Activated CD4-positive, alpha-beta T cell treated with anti-CD3 and anti-CD28 coated beads, Interleukin-2, Interleukin-4, amounts not matched to agents 100 ng/mL and 50 ng/mL, durations not matched to agents 16 hours and 8 hours (primary cell): ENCODE results near the gene ECEL1.
"Not testable (repeated sequence)": the region's sequence is repeated elsewhere in the genome, so short reads cannot be mapped to it uniquely, and the experiment has no call there.

Experiments used
- DNase-seq: peaks from one replicate; pipeline ENCODE4 v3.0.0-alpha.2; 2020; ENCODE audit warnings: low spot score

ECEL1 gene

GRCh38 chr2:232487385-232488096 lies at the start of gene ECEL1:
Gene ECEL1, minus strand, starts transcription at chr2:232487834. Its CDS starts 1,181 bp downstream, at chr2:232486653.
- no peak for DNase-seq

DNA sequence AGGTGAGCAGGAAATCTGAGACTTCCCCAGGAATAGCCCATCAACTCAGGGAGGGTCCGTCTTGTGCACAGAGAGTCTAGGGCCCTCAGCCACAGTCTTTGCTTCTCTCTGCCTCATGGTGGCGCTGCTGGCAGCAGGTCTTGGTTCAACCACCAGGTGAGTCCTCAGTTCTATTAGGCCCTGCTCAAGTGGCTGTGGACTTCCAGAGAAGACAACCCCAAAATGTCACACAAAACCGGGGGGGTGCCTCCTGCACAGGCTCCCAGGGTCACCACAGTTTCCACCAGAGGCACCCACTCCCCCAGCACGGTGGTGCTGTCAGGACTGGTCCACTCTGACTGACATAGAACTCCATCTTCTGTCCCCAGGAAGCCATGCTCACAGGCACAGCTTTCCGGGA lies 49.4 kb upstream of the ECEL1 start:
- no peak for DNase-seq

GRCh38 chr2:232535761-232536530 lies 48.3 kb upstream of the ECEL1 start:
- DNase-seq: no peak

DNA sequence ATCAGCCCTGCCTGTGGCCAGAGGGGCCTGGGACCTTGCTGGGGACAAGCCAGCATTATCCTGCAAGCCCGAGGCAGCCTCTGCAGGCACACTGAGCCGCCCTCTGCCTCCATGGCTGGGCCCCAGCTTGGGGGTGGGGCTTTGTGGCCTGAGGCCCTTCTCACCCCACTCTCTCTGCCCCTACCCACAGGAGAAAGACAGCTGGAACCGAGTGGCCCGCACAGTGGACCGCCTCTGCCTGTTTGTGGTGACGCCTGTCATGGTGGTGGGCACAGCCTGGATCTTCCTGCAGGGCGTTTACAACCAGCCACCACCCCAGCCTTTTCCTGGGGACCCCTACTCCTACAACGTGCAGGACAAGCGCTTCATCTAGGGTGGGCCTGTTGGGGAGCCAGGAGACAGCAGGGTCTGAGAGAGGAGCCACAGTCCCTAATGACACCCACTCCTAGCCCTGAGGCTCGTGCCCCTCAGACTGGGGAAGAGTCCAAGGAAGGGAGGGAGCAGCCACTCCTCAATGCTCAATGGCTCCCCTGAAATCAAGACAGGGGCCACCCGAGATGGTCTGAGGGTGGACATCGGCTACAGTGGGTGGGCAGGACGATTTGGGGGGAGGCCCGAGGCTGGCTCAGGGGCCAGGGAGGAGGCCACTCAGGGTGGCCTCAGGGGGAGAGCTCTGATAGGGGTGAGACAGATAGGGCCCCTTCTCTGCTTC lies 47.5 kb upstream of the ECEL1 start:
- no peak for DNase-seq

- DNase-seq: no peak
Observed at GRCh38 chr2:232533944-232534710, 46.5 kb upstream of the ECEL1 start.

- DNase-seq: not testable (repeated sequence)
Observed at GRCh38 chr2:232532821-232533220, 45.2 kb upstream of the ECEL1 start.

DNA sequence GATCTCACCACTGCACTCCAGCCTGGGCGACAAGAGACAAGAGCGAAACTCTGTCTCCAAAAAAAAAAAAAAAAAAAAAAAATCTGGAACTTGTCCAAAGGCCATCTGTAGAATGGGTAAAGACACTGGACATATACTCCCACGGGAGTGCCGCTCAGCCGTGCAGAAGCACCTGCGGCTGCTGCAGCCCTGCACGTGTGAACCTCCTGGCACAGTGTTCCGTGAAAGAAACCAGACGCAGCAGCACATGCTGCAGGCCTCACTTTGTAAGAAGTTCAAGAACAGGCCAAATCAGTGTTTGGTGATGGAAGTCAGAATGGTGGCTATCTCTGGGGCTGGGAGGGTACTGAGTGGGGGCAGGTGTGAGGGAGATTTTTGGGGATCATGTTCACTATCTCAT lies 44.8 kb upstream of the ECEL1 start:
- no peak for DNase-seq

DNA sequence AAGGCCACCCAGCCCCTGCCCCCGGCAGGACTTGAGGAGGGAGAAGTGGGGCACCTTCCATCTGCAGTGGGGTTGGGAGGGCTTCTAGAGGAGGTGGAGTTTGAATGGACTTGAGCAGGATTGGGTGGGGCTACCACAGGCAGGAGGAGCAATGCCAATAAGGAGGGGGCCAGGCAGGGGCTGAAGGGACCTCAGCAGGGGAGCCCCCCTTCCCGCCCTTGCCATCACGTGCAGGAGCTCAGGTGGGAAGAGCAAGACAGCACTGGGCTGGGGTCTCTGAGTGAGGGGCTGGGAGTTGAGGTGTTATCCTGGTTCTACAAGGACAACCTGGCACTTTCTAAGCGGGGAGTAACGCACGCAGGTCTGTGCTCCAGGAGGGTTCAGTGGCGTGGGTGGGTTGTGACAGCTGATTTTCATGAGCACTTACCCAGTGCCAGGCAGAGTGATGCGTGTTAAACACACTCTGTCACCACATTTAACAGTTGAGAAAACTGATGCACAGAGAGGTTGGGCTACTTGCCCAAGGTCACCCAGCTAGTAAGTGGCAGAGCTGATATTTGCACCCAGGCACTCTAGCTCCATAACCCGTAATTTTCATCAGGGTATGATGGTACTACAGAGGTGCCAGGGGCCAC lies 43.1 kb upstream of the ECEL1 start:
- no peak for DNase-seq

GRCh38 chr2:232529806-232530547 lies 42.3 kb upstream of the ECEL1 start:
- no peak for DNase-seq

GRCh38 chr2:232528746-232529460 lies 41.3 kb upstream of the ECEL1 start:
- DNase-seq: no peak

DNA sequence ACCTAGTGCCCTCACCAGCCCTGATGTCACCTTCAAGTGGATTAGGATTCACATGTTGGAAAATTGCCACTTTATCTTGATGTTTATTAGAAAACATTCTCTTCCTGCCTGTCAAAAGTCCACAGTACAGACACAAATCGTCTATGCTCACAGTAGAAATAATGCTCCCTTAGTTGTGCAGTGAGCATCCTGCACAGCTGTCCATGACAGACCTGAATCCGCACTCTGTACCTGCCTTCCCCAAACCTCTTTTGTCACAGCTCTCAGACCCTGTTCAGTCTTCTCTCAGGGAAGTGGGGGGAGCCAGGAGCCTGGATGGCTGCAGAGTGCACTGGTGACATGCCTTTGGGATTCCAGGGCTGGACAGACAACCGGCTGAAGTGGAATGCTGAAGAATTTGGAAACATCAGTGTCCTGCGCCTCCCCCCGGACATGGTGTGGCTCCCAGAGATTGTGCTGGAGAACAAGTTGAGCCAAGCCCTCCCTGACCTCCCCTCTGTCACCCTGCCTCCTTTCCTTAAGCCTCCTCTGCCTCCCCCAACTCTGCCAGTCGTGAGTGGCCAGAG lies 40.4 kb upstream of the ECEL1 start:
- no peak for DNase-seq

DNA sequence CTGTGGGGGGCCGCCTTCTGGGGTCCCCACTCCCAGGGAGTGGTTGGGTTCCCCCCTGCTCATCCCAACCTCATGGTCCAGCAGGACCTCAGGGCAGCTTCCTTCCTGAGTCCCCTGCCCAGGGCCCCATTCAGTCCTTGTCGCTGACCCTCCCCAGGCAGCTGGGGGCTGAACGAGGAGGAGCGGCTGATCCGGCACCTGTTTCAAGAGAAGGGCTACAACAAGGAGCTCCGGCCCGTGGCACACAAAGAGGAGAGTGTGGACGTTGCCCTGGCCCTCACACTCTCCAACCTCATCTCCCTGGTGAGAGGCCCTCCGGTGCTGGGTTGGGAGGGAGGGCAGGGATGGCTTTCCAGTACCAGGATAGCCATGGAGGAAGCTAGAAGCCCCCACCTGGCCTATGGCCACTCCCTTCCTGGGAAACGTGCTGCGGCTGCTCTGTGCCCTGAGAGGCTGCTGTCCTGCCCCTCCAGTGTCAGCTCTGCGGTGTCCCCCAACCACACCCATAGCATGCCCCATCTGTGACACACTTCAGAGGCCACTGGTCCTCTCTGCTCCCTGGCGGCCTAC lies 38.8 kb upstream of the ECEL1 start:
- DNase-seq: no peak

DNA sequence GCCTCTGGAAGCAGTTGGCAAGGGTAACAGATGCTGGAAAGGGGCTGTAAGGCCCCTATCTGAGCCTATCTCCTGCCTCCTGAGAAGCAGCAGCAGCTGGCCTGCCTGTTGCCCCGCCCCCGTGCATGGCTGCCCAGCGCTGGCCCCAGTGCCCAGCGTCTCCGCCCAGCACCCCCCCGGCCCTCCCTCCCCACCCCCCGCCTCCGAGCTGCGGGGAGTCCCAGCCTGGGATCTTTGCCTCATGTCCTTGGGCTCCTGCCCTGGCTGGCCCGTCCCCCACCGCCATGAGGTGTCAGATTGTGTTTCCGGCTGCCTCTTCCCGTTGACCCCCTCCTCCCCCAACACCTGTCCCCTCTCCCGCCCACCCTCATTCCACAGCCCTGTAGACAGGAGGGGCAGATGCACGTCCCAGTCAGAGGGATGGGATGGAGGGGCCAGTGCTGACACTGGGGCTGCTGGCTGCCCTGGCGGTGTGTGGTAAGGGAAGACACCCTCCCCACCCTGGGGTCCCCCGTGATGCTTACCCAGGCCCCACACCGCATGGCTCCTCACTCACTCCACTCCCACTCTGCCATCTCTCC lies 38.2 kb upstream of the ECEL1 start, which contains the start of gene CHRND:
TSS of gene CHRND (plus strand) at position 370 of the 581 bp plus-strand sequence. CDS start at position 426, 56 bp downstream.
- no peak for DNase-seq

GRCh38 chr2:232525199-232525598 lies 37.6 kb upstream of the ECEL1 start:
- no peak for DNase-seq

DNA sequence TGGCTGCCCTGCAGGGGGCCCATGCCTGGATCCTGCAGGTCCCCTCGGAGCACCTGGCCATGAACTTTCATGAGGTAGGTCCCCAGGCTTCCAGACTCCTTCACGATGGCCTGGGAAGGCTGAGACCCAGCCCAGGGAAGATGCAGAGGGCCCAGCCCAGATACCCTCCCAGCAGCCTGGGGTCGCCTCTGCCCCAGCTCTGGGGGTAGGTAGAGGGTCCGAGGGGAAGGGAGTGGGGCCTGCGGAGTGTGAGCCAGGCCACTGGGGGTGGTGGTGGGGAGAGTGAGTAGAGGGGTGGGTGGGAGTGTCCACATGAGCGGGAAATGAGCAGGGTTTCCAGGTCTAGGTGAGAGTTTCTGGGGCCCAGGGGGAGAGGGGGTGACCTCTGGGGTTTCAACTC lies 37.1 kb upstream of the ECEL1 start:
- no peak for DNase-seq

DNA sequence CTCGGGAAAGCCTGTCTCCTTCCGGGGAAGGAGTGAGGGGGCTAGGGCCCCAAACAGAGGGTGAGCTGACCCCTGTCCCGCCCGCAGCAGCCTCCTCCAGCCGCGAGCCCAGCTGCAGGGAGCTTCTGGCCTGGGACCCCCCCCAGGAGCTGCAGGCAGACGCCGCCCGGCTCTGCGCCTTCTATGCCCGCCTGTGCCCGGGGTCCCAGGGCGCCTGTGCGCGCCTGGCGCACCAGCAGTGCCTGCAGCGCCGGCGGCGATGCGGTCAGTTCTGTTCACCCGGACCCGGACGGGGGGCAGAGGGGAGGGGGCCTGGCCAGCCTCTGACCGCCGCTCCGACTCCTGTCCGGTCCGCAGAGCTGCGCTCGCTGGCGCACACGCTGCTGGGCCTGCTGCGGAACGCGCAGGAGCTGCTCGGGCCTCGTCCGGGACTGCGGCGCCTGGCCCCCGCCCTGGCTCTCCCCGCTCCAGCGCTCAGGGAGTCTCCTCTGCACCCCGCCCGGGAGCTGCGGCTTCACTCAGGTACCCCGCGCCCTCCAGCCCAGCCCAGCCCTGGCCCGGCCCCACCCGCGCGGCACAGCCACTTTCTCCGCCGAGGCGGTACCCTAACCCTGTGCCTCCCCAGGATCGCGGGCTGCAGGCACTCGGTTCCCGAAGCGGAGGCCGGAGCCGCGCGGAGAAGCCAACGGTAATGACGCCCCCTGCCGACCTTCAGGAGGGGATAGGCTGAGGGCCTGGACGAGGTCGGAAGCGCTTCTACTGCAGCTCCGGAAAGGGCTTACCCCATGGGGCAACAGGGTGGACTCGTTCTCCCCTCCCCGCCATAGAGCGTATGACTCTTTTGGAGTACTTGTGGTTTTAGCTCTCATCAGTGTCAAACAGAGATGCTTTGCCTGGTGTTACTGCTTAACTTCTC lies 36.3 kb upstream of the ECEL1 start:
- peak; percentile 39 for DNase-seq

- no peak for DNase-seq
Observed at GRCh38 chr2:232523402-232523681, 35.7 kb upstream of the ECEL1 start.
